Endodermal cell (in vitro differentiated cells): ENCODE results near the gene FHIP2A. TPM values are rescaled to one million over a fixed set of nuclear protein-coding genes. Genes with fewer than 3 reads are reported as not detected.
"Not testable (repeated sequence)": the region's sequence is repeated elsewhere in the genome, so short reads cannot be mapped to it uniquely, and the experiment has no call there.

ENCODE experiments used
- DNase-seq: peaks from one replicate; pipeline ENCODE4 v3.0.0-alpha.2; 2017
- H3K27ac ChIP-seq: 2 replicates; pipeline ENCODE4 v1.5.1; 2013; ENCODE audit warnings: mild to moderate bottlenecking, low read depth, low read length, moderate library complexity
- H3K27me3 ChIP-seq: 2 replicates; pipeline ENCODE4 v1.6.1; 2013; ENCODE audit warnings: mild to moderate bottlenecking, low read length, moderate library complexity; ENCODE audit not compliant: insufficient read depth, control insufficient read depth, poor library complexity, severe bottlenecking
- H3K36me3 ChIP-seq: 2 replicates; pipeline ENCODE4 v1.7.0; 2013; ENCODE audit warnings: mild to moderate bottlenecking, low read length, moderate library complexity; ENCODE audit not compliant: control insufficient read depth, insufficient read depth
- H3K4me1 ChIP-seq: one replicate; pipeline ENCODE4 v1.7.0; 2013; ENCODE audit warnings: low read length; ENCODE audit not compliant: control insufficient read depth, insufficient read depth
- H3K4me3 ChIP-seq: 2 replicates; pipeline ENCODE4 v1.5.1; 2013; ENCODE audit warnings: mild to moderate bottlenecking, low read length, moderate library complexity
- H3K9ac ChIP-seq: 2 replicates; pipeline ENCODE4 v1.6.1; 2013; ENCODE audit warnings: mild to moderate bottlenecking, low read length, moderate library complexity; ENCODE audit not compliant: poor library complexity, severe bottlenecking; ENCODE audit errors: extremely low read depth
- H3K9me3 ChIP-seq: 2 replicates; pipeline ENCODE4 v1.6.1; 2013; ENCODE audit warnings: mild to moderate bottlenecking, low read length, moderate library complexity; ENCODE audit not compliant: control insufficient read depth
- H3K27ac Mint-ChIP-seq: 2 replicates; pipeline ENCODE4 v1.8.0; 2020; ENCODE audit warnings: mixed read lengths
- H3K27me3 Mint-ChIP-seq: 2 replicates; pipeline ENCODE4 v1.8.0; 2021; ENCODE audit warnings: mild to moderate bottlenecking, mixed read lengths; ENCODE audit not compliant: insufficient read depth
- H3K36me3 Mint-ChIP-seq: 2 replicates; pipeline ENCODE4 v1.8.0; 2020; ENCODE audit warnings: low read depth, mixed read lengths
- H3K4me1 Mint-ChIP-seq: 2 replicates; pipeline ENCODE4 v1.8.0; 2020; ENCODE audit warnings: mixed read lengths
- H3K4me3 Mint-ChIP-seq: 2 replicates; pipeline ENCODE4 v1.8.0; 2020; ENCODE audit warnings: mild to moderate bottlenecking, moderate library complexity, mixed read lengths
- H3K9me3 Mint-ChIP-seq: 2 replicates; pipeline ENCODE4 v1.8.0; 2020; ENCODE audit warnings: mild to moderate bottlenecking, mixed read lengths
- WGBS, 2 experiments: methylation state at CpG; one replicate each; pipeline versions ENCODE4 v1.1.5 to v1.1.7; 2013; ENCODE audit warnings: missing lambda C conversion rate in 2 of 2, mixed read lengths in 1 of 2; ENCODE audit not compliant: insufficient coverage in 1 of 2, insufficient read length in 1 of 2; 5-methylcytosine and 5-hydroxymethylcytosine counted together
- total RNA-seq, 2 donors: library from RNA; stranded (reverse); fragmentation: NEBNext Ultra II Directional in 1 of 2; extraction: Animal tissue kit (Norgen Biotek cat#: 25700) in 1 of 2; gene quantifications; 2 replicates in 1 of 2; 3 replicates in 1 of 2; pipeline ENCODE4 v1.2.1, GENCODE V29; 2021
- TF ChIP-seq, protein P1 (sequence below): fragments of 200-600 bp; sonication (generic); conservative IDR thresholded peaks from 2 replicates; pipeline ENCODE4 v1.5.0; 2021; ENCODE audit warnings: antibody characterized with exemption, mild to moderate bottlenecking

Gene FHIP2A
- total RNA-seq, 2 donors from 2014 or later = 24.4 to 28.8 TPM

DNA sequence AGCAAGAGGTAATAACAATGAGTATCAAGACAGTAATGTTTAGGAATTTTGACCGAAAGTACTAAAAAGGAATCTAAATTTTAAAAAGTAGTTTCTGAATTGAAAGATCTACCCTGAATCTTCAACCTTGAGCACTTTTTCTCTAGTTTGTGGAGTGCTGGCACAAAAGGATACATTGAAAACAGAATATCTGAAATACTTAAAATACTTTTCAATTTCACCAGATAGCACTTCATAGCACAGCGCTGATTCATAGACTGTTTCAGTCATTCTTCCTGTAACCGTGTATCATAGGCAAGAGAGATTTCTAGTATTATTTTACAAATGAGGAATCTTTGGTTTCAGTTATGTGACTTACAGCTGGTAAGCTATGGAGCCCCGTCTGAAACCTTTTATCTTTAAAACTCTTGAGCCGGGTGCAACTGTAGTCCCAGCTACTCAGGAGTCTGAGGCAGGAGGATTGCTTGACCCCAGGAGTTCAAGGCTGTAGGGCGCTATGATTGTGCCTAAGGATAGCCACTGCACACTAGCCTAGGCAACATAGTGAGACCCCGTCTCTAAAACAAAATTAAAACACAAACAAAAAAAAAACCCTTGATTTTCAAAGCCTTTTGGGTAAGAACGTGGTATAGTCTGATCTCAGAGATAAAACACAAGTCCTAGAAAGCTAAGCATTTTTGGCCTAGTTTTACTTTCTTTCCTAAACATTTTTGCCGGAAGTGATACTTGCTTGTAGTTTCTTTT is 35.1 kb downstream of the FHIP2A start:
- H3K4me1 ChIP-seq = no peaks in the 10 kb centered on the region
- H3K4me3 ChIP-seq = no peak overlapping the region
- DNase-seq = no peak
- no peaks in the 10 kb centered on the region for H3K9me3 Mint-ChIP-seq
- H3K36me3 ChIP-seq = peaks cover 78% of the 10 kb centered on the region
- WGBS, 2 experiments = 91 to 95% methylated on average over 6 to 9 of the region's 9 CpGs
- H3K9me3 ChIP-seq = no peaks in the 10 kb centered on the region
- H3K27ac ChIP-seq = no peak overlapping the region
- H3K4me3 Mint-ChIP-seq = no peak overlapping the region
- H3K36me3 Mint-ChIP-seq = peaks cover 61% of the 10 kb centered on the region
- no peaks in the 10 kb centered on the region for H3K4me1 Mint-ChIP-seq
- H3K27me3 ChIP-seq = no peaks in the 10 kb centered on the region
- no peaks in the 10 kb centered on the region for H3K27me3 Mint-ChIP-seq
- TF ChIP-seq, protein P1, sequence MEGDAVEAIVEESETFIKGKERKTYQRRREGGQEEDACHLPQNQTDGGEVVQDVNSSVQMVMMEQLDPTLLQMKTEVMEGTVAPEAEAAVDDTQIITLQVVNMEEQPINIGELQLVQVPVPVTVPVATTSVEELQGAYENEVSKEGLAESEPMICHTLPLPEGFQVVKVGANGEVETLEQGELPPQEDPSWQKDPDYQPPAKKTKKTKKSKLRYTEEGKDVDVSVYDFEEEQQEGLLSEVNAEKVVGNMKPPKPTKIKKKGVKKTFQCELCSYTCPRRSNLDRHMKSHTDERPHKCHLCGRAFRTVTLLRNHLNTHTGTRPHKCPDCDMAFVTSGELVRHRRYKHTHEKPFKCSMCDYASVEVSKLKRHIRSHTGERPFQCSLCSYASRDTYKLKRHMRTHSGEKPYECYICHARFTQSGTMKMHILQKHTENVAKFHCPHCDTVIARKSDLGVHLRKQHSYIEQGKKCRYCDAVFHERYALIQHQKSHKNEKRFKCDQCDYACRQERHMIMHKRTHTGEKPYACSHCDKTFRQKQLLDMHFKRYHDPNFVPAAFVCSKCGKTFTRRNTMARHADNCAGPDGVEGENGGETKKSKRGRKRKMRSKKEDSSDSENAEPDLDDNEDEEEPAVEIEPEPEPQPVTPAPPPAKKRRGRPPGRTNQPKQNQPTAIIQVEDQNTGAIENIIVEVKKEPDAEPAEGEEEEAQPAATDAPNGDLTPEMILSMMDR = no peak
- H3K27ac Mint-ChIP-seq = no peak overlapping the region
- H3K9ac ChIP-seq = no peak overlapping the region

- not testable (repeated sequence) for H3K9me3 Mint-ChIP-seq, H3K4me1 ChIP-seq, H3K27ac Mint-ChIP-seq, H3K9me3 ChIP-seq, H3K4me3 ChIP-seq, DNase-seq, H3K27ac ChIP-seq, H3K4me3 Mint-ChIP-seq, H3K27me3 Mint-ChIP-seq, H3K9ac ChIP-seq, H3K4me1 Mint-ChIP-seq, H3K27me3 ChIP-seq
- H3K36me3 ChIP-seq = peaks cover 77% of the 10 kb centered on the region
- peaks cover 58% of the 10 kb centered on the region for H3K36me3 Mint-ChIP-seq
- WGBS, 2 experiments = 94 to 98% methylated on average over 6 to 8 of the region's 8 CpGs
These were observed 35.6 kb downstream of the FHIP2A start for GRCh38 chr10:114857288-114857565.

DNA sequence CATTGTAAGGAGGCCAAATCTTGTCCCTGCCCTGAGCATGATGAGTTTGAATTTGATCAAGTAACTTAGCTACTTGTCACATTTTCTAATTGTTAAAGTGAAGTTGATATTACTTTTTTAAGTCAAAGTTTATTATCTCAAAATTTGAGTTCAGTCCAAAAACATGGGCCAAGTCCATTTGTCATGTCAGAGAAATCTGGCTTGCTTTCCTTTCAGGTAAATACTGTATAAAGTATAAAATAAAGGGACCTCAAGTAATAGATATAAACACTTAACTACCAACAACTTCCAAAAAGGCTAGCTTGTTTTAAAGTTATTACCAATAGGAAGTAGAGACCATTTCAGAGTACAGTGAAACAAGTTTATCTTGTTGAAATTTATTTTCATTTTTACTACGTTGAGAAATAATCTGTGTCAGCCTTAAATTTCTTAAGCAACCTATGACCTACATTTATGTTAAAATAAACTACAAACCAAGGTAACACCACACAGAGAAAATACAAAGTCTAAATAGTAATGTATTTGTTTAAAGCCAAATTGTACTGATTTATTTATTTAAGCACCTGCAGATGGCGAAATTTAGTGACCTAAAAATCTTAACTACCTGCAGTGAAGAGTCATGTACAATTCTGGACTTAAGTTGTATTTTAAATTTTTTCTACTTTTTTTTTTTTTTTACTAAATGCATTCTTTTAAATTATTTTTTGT is 36.5 kb downstream of the FHIP2A start:
- WGBS, 2 experiments = 85% methylated on average over 2 of the region's 2 CpGs; no CpG with 5 or more reads in 1 of the 2 experiments
- no peak overlapping the region for H3K27ac Mint-ChIP-seq

More for the DNA sequence above, 36.5 kb downstream of the FHIP2A start:
- no peak for DNase-seq
- Mint-ChIP-seq H3K4me1 (no peaks in the 10 kb centered on the region), H3K4me3 (no peak overlapping the region), H3K9me3 (no peaks in the 10 kb centered on the region), H3K27me3 (no peaks in the 10 kb centered on the region), H3K36me3 (peaks cover 55% of the 10 kb centered on the region)
- Histone ChIP-seq H3K36me3 (peaks cover 78% of the 10 kb centered on the region), H3K9me3 (no peaks in the 10 kb centered on the region), H3K9ac (no peak overlapping the region), H3K4me1 (no peaks in the 10 kb centered on the region), H3K27me3 (no peaks in the 10 kb centered on the region), H3K27ac (no peak overlapping the region), H3K4me3 (no peak overlapping the region)
- TF ChIP-seq, protein P1 = no peak
